ENCODE data around the gene MTARC2. TPM values are rescaled to one million over a fixed set of nuclear protein-coding genes. Genes with fewer than 3 reads are reported as not detected.

Gene MTARC2
- total RNA-seq, 1 experiment from 2014 or later, result 15.2 TPM

DNA sequence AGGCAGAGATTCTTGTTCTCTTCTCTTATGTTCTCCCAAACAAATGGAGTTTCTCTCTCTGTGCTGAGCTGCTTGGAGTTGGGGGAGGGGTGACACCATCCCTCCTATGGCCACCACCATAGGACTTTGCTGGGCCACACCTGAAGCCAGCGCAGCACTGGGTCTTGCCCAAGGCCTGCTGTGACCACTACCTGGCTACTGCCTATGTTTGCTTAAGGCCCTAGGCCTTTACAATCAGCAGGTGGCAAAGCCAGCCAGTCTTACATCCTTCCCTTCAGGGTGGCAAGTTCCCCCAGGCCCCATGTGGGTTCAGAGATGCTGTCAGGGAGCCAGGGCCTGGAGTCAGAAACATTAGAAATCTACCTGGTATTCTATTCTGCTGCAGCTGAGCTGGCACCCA lies 6.3 kb upstream of the MTARC2 start:
- Mint-ChIP-seq H3K4me1 (peaks cover 9% of the 10 kb centered on the region), H3K9me3 (0 out of 2 replicates have a peak, but pooled peaks cover 6% of the 10 kb centered on the region), H3K36me3 (no peaks in the 10 kb centered on the region), H3K27me3 (ENCODE audit: low read depth) (peaks cover 17% of the 10 kb centered on the region), H3K4me3 (no peak overlapping the region), H3K27ac (no peak overlapping the region)
- CTCF ChIA-PET, result interaction anchor here (0.8 to 2.1 kb wide), 2 partner anchors 9 to 461 kb away, joined by 3 to 9 read pairs; no protein-coding TSS in a partner anchor
- POLR2A ChIA-PET, result no interaction called here
- TF ChIP-seq FOXP1 (CRISPR knock-in tag; IDR thresholded peaks at IDR 0.05; ENCODE audit: borderline replicate concordance) (0 out of 2 replicates have a peak, but pooled peaks have one; percentile 16), NR1H2 (CRISPR knock-in tag; IDR thresholded peaks at IDR 0.05) (no peak), NFE2L1 (CRISPR knock-in tag; IDR thresholded peaks at IDR 0.05) (no peak), SMAD3 (CRISPR knock-in tag; IDR thresholded peaks at IDR 0.05; ENCODE audit: borderline replicate concordance) (no peak), SOX15 (CRISPR knock-in tag; IDR thresholded peaks at IDR 0.05) (no peak)
- TF ChIP-seq, protein P1, sequence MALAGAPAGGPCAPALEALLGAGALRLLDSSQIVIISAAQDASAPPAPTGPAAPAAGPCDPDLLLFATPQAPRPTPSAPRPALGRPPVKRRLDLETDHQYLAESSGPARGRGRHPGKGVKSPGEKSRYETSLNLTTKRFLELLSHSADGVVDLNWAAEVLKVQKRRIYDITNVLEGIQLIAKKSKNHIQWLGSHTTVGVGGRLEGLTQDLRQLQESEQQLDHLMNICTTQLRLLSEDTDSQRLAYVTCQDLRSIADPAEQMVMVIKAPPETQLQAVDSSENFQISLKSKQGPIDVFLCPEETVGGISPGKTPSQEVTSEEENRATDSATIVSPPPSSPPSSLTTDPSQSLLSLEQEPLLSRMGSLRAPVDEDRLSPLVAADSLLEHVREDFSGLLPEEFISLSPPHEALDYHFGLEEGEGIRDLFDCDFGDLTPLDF (CRISPR knock-in tag; IDR thresholded peaks at IDR 0.05), result no peak
- DNase-seq (ENCODE audit: low spot score) (no peak), ATAC-seq (no peak)

DNA sequence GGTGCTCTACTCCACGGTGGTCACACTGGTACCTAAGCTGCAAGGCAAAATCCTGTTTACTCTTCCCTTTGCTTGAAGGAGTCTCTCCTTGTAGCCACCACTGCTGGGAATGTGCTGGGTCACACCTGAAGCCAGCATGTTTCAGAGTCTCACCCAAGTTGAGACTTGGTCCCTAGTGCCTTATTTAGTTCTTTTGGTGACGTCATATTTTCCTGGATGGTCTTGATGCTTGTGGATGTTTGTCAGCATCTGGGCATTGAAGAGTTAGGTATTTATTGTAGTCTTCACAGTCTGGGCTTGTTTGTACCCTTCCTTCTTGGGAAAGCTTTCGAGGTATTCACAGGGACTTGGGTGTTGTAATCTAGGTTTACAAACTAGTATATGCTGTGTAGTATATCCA lies 5.6 kb upstream of the MTARC2 start:
- Mint-ChIP-seq H3K27me3 (ENCODE audit: low read depth) (peaks cover 23% of the 10 kb centered on the region), H3K9me3 (0 out of 2 replicates have a peak, but pooled peaks cover 6% of the 10 kb centered on the region), H3K4me3 (no peak overlapping the region), H3K4me1 (peaks cover 16% of the 10 kb centered on the region), H3K27ac (no peak overlapping the region), H3K36me3 (no peaks in the 10 kb centered on the region)
- ATAC-seq (no peak), DNase-seq (ENCODE audit: low spot score) (no peak)
- ChIA-PET CTCF (interaction anchor here (0.8 to 2.1 kb wide), 2 partner anchors 9 to 462 kb away, joined by 3 to 9 read pairs; no protein-coding TSS in a partner anchor), POLR2A (interaction anchor here (0.5 kb wide), 1 partner anchor 1972 kb away, joined by 4 read pairs; no protein-coding TSS in a partner anchor)
- TF ChIP-seq, protein P2, sequence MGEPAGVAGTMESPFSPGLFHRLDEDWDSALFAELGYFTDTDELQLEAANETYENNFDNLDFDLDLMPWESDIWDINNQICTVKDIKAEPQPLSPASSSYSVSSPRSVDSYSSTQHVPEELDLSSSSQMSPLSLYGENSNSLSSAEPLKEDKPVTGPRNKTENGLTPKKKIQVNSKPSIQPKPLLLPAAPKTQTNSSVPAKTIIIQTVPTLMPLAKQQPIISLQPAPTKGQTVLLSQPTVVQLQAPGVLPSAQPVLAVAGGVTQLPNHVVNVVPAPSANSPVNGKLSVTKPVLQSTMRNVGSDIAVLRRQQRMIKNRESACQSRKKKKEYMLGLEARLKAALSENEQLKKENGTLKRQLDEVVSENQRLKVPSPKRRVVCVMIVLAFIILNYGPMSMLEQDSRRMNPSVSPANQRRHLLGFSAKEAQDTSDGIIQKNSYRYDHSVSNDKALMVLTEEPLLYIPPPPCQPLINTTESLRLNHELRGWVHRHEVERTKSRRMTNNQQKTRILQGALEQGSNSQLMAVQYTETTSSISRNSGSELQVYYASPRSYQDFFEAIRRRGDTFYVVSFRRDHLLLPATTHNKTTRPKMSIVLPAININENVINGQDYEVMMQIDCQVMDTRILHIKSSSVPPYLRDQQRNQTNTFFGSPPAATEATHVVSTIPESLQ (CRISPR knock-in tag; IDR thresholded peaks at IDR 0.05), result no peak
- no peak for TF ChIP-seq SP1 (CRISPR knock-in tag; conservative IDR thresholded peaks at IDR 0.05)
- TF ChIP-seq NFE2L1 (CRISPR knock-in tag; IDR thresholded peaks at IDR 0.05), result no peak
- TF ChIP-seq NFYB (CRISPR knock-in tag; conservative IDR thresholded peaks at IDR 0.05; ENCODE audit: low read depth), result no peak
- TF ChIP-seq, protein P3, sequence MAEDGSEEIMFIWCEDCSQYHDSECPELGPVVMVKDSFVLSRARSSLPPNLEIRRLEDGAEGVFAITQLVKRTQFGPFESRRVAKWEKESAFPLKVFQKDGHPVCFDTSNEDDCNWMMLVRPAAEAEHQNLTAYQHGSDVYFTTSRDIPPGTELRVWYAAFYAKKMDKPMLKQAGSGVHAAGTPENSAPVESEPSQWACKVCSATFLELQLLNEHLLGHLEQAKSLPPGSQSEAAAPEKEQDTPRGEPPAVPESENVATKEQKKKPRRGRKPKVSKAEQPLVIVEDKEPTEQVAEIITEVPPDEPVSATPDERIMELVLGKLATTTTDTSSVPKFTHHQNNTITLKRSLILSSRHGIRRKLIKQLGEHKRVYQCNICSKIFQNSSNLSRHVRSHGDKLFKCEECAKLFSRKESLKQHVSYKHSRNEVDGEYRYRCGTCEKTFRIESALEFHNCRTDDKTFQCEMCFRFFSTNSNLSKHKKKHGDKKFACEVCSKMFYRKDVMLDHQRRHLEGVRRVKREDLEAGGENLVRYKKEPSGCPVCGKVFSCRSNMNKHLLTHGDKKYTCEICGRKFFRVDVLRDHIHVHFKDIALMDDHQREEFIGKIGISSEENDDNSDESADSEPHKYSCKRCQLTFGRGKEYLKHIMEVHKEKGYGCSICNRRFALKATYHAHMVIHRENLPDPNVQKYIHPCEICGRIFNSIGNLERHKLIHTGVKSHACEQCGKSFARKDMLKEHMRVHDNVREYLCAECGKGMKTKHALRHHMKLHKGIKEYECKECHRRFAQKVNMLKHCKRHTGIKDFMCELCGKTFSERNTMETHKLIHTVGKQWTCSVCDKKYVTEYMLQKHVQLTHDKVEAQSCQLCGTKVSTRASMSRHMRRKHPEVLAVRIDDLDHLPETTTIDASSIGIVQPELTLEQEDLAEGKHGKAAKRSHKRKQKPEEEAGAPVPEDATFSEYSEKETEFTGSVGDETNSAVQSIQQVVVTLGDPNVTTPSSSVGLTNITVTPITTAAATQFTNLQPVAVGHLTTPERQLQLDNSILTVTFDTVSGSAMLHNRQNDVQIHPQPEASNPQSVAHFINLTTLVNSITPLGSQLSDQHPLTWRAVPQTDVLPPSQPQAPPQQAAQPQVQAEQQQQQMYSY (CRISPR knock-in tag; IDR thresholded peaks at IDR 0.05), result no peak
- TF ChIP-seq, protein P4, sequence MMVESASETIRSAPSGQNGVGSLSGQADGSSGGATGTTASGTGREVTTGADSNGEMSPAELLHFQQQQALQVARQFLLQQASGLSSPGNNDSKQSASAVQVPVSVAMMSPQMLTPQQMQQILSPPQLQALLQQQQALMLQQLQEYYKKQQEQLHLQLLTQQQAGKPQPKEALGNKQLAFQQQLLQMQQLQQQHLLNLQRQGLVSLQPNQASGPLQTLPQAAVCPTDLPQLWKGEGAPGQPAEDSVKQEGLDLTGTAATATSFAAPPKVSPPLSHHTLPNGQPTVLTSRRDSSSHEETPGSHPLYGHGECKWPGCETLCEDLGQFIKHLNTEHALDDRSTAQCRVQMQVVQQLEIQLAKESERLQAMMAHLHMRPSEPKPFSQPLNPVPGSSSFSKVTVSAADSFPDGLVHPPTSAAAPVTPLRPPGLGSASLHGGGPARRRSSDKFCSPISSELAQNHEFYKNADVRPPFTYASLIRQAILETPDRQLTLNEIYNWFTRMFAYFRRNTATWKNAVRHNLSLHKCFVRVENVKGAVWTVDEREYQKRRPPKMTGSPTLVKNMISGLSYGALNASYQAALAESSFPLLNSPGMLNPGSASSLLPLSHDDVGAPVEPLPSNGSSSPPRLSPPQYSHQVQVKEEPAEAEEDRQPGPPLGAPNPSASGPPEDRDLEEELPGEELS (CRISPR knock-in tag; IDR thresholded peaks at IDR 0.05), result no peak
- TF ChIP-seq FOXJ3 (CRISPR knock-in tag; IDR thresholded peaks at IDR 0.05; ENCODE audit: borderline replicate concordance), result no peak
- TF ChIP-seq ZNF263 (CRISPR knock-in tag; IDR thresholded peaks at IDR 0.05; ENCODE audit: low read depth), result no peak
- TF ChIP-seq NR3C1 (CRISPR knock-in tag; conservative IDR thresholded peaks at IDR 0.05; ENCODE audit: low read depth), result no peak
- TF ChIP-seq, protein P5, sequence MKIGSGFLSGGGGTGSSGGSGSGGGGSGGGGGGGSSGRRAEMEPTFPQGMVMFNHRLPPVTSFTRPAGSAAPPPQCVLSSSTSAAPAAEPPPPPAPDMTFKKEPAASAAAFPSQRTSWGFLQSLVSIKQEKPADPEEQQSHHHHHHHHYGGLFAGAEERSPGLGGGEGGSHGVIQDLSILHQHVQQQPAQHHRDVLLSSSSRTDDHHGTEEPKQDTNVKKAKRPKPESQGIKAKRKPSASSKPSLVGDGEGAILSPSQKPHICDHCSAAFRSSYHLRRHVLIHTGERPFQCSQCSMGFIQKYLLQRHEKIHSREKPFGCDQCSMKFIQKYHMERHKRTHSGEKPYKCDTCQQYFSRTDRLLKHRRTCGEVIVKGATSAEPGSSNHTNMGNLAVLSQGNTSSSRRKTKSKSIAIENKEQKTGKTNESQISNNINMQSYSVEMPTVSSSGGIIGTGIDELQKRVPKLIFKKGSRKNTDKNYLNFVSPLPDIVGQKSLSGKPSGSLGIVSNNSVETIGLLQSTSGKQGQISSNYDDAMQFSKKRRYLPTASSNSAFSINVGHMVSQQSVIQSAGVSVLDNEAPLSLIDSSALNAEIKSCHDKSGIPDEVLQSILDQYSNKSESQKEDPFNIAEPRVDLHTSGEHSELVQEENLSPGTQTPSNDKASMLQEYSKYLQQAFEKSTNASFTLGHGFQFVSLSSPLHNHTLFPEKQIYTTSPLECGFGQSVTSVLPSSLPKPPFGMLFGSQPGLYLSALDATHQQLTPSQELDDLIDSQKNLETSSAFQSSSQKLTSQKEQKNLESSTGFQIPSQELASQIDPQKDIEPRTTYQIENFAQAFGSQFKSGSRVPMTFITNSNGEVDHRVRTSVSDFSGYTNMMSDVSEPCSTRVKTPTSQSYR (CRISPR knock-in tag; IDR thresholded peaks at IDR 0.05), result no peak
- no peak for TF ChIP-seq ZNF317 (CRISPR knock-in tag; IDR thresholded peaks at IDR 0.05; ENCODE audit: borderline replicate concordance, low read depth)
- TF ChIP-seq, protein P6, sequence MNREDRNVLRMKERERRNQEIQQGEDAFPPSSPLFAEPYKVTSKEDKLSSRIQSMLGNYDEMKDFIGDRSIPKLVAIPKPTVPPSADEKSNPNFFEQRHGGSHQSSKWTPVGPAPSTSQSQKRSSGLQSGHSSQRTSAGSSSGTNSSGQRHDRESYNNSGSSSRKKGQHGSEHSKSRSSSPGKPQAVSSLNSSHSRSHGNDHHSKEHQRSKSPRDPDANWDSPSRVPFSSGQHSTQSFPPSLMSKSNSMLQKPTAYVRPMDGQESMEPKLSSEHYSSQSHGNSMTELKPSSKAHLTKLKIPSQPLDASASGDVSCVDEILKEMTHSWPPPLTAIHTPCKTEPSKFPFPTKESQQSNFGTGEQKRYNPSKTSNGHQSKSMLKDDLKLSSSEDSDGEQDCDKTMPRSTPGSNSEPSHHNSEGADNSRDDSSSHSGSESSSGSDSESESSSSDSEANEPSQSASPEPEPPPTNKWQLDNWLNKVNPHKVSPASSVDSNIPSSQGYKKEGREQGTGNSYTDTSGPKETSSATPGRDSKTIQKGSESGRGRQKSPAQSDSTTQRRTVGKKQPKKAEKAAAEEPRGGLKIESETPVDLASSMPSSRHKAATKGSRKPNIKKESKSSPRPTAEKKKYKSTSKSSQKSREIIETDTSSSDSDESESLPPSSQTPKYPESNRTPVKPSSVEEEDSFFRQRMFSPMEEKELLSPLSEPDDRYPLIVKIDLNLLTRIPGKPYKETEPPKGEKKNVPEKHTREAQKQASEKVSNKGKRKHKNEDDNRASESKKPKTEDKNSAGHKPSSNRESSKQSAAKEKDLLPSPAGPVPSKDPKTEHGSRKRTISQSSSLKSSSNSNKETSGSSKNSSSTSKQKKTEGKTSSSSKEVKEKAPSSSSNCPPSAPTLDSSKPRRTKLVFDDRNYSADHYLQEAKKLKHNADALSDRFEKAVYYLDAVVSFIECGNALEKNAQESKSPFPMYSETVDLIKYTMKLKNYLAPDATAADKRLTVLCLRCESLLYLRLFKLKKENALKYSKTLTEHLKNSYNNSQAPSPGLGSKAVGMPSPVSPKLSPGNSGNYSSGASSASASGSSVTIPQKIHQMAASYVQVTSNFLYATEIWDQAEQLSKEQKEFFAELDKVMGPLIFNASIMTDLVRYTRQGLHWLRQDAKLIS (CRISPR knock-in tag; IDR thresholded peaks at IDR 0.05; ENCODE audit: borderline replicate concordance), result no peak
- no peak for TF ChIP-seq CREB1 (CRISPR knock-in tag; IDR thresholded peaks at IDR 0.05)
- no peak for TF ChIP-seq GTF2I (CRISPR knock-in tag; conservative IDR thresholded peaks at IDR 0.05)
